Neural cell (in vitro differentiated cells): ENCODE results near the gene CNOT4. TPM values are rescaled to one million over a fixed set of nuclear protein-coding genes. Genes with fewer than 3 reads are reported as not detected.

Experiments used
- H2AFZ ChIP-seq: fragments of 200-600, 300-800 bp; sonication (generic), shearing (Covaris generic); 2 replicates; pipeline ENCODE4 v1.6.0; 2014; ENCODE audit warnings: low read depth, mild to moderate bottlenecking, antibody characterized with exemption, low read length, moderate library complexity
- H3F3A ChIP-seq: fragments of 200-600 bp; shearing (Covaris generic); 2 replicates; pipeline ENCODE4 v1.6.1; 2016; ENCODE audit warnings: mild to moderate bottlenecking, moderate library complexity, mixed read lengths, antibody characterized with exemption, low read length; ENCODE audit not compliant: insufficient read depth, poor library complexity, severe bottlenecking
- H3K27ac ChIP-seq: fragments of 200-600, 300-800 bp; sonication (generic), shearing (Covaris generic); 2 replicates; pipeline ENCODE4 v1.5.1; 2014; ENCODE audit warnings: mild to moderate bottlenecking, low read length, moderate library complexity
- H3K27me3 ChIP-seq: fragments of 300-800, 200-600 bp; sonication (generic), shearing (Covaris generic); 2 replicates; pipeline ENCODE4 v1.6.0; 2014; ENCODE audit warnings: mild to moderate bottlenecking, low read depth, low read length, moderate library complexity; ENCODE audit not compliant: insufficient read depth
- H3K36me3 ChIP-seq: fragments of 300-800, 200-600 bp; sonication (generic), shearing (Covaris generic); 2 replicates; pipeline ENCODE4 v1.5.1; 2014; ENCODE audit warnings: mild to moderate bottlenecking, antibody characterized with exemption, low read length, moderate library complexity; ENCODE audit not compliant: insufficient read depth
- H3K4me2 ChIP-seq: fragments of 300-800, 200-600 bp; sonication (generic), shearing (Covaris generic); 2 replicates; pipeline ENCODE4 v1.6.0; 2014; ENCODE audit warnings: mild to moderate bottlenecking, low read length
- H3K4me3 ChIP-seq: fragments of 300-800, 200-600 bp; sonication (generic), shearing (Covaris generic); 2 replicates; pipeline ENCODE4 v1.5.1; 2014; ENCODE audit warnings: mild to moderate bottlenecking, low read length, moderate library complexity
- H3K79me2 ChIP-seq: fragments of 200-600 bp; shearing (Covaris generic); replicated peaks from 2 replicates; pipeline ENCODE4 v1.6.0; 2014; ENCODE audit warnings: mild to moderate bottlenecking, low read length, moderate library complexity; ENCODE audit not compliant: insufficient read depth
- H3K9ac ChIP-seq: fragments of 300-800, 200-600 bp; sonication (generic), shearing (Covaris generic); 2 replicates; pipeline ENCODE4 v1.6.1; 2016; ENCODE audit warnings: mild to moderate bottlenecking, low read length, mixed read lengths
- H3K9me2 ChIP-seq: fragments of 200-600 bp; shearing (Covaris generic); 2 replicates; pipeline ENCODE4 v1.6.1; 2016; ENCODE audit warnings: mild to moderate bottlenecking, low read length, mixed read lengths; ENCODE audit not compliant: insufficient read depth
- H3K9me3 ChIP-seq: fragments of 200-600, 300-800 bp; sonication (generic), shearing (Covaris generic); 2 replicates; pipeline ENCODE4 v1.6.1; 2016; ENCODE audit warnings: mild to moderate bottlenecking, mixed run types, low read length, moderate library complexity, mixed read lengths
- H4K20me1 ChIP-seq: fragments of 200-600 bp; shearing (Covaris generic); 2 replicates; pipeline ENCODE4 v1.6.1; 2016; ENCODE audit warnings: mild to moderate bottlenecking, mixed run types; ENCODE audit not compliant: insufficient read depth
- EP300 ChIP-seq: fragments of 450-650 bp; conservative IDR thresholded peaks from 2 replicates; pipeline ENCODE4 v1.6.1; 2014; ENCODE audit warnings: antibody characterized with exemption, mild to moderate bottlenecking, moderate library complexity; ENCODE audit not compliant: poor library complexity, severe bottlenecking
- EZH2 ChIP-seq: fragments of 200-600, 300-800 bp; shearing (Covaris generic), sonication (generic); IDR thresholded peaks from 2 replicates; pipeline ENCODE4 v1.6.1; 2014; ENCODE audit warnings: antibody characterized with exemption, low read length, borderline replicate concordance, mild to moderate bottlenecking; ENCODE audit not compliant: insufficient read depth, poor library complexity, severe bottlenecking
- MXI1 ChIP-seq: fragments of 450-650 bp; conservative IDR thresholded peaks from 2 replicates; pipeline ENCODE4 v1.6.1; 2014; ENCODE audit warnings: antibody characterized with exemption, mild to moderate bottlenecking; ENCODE audit not compliant: poor library complexity, severe bottlenecking
- POLR2AphosphoS5 ChIP-seq: IDR thresholded peaks from 2 replicates; pipeline ENCODE4 v1.6.1; 2012
- RAD21 ChIP-seq: fragments of 450-650 bp; conservative IDR thresholded peaks from 2 replicates; pipeline ENCODE4 v1.6.1; 2014; ENCODE audit warnings: antibody characterized with exemption, mild to moderate bottlenecking, moderate library complexity
- SMC3 ChIP-seq: fragments of 450-650 bp; conservative IDR thresholded peaks from 2 replicates; pipeline ENCODE4 v1.6.1; 2014; ENCODE audit warnings: antibody characterized with exemption, mild to moderate bottlenecking, moderate library complexity; ENCODE audit not compliant: poor library complexity
- TAF1 ChIP-seq: IDR thresholded peaks from 2 replicates; pipeline ENCODE4 v1.6.1; 2012; ENCODE audit warnings: low read depth
- polyA plus RNA-seq: library from polyadenylated mRNA; depleted of rRNA; stranded (reverse); fragments of >200 nt; gene quantifications from 2 replicates; pipeline ENCODE4 v1.2.3, GENCODE V29; 2014
- TF ChIP-seq, protein P1 (sequence below): fragments of 450-650 bp; IDR thresholded peaks from 2 replicates; pipeline ENCODE4 v1.5.1; 2014; ENCODE audit warnings: antibody characterized with exemption, mild to moderate bottlenecking, moderate library complexity; ENCODE audit not compliant: poor library complexity, severe bottlenecking
- TF ChIP-seq, protein P2 (sequence below): IDR thresholded peaks from 2 replicates; pipeline ENCODE4 v1.6.1; 2012; ENCODE audit warnings: borderline replicate concordance

CNOT4 gene
- polyA plus RNA-seq, 1 donor from 2014 or later, result 6.4 TPM

DNA sequence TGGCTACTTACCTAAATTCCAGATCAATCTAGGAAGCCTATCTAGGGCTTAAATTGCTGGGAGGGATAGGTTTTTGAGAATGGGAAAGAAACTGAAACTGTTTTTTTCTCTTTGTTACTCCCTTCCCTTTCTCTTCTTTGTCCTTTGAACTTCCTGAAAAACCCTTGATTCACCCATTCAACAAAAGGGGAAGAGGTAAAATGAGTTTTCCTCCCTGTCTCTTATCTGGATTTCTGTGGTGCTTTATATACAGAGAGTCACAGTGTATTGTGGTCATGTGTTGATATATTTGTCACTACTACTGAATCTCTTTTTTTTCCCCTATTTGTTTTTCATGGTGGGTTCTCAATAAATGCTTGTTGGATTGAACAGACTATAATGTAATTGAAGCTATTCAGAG is 28.0 kb upstream of the CNOT4 start:
- H3K9me2 ChIP-seq, result no peaks in the 10 kb centered on the region
- no peaks in the 10 kb centered on the region for H3K36me3 ChIP-seq
- H2AFZ ChIP-seq, result no peak overlapping the region
- no peak overlapping the region for H3K9ac ChIP-seq
- no peak overlapping the region for H3K27ac ChIP-seq
- H4K20me1 ChIP-seq, result no peaks in the 10 kb centered on the region
- no peak overlapping the region for H3K4me2 ChIP-seq
- no peak overlapping the region for H3K4me3 ChIP-seq
- H3K9me3 ChIP-seq, result no peaks in the 10 kb centered on the region
- no peaks in the 10 kb centered on the region for H3K27me3 ChIP-seq
- no peaks in the 10 kb centered on the region for H3K79me2 ChIP-seq
- no peak for TF ChIP-seq POLR2AphosphoS5
- no peak for TF ChIP-seq RAD21
- TF ChIP-seq, protein P1, sequence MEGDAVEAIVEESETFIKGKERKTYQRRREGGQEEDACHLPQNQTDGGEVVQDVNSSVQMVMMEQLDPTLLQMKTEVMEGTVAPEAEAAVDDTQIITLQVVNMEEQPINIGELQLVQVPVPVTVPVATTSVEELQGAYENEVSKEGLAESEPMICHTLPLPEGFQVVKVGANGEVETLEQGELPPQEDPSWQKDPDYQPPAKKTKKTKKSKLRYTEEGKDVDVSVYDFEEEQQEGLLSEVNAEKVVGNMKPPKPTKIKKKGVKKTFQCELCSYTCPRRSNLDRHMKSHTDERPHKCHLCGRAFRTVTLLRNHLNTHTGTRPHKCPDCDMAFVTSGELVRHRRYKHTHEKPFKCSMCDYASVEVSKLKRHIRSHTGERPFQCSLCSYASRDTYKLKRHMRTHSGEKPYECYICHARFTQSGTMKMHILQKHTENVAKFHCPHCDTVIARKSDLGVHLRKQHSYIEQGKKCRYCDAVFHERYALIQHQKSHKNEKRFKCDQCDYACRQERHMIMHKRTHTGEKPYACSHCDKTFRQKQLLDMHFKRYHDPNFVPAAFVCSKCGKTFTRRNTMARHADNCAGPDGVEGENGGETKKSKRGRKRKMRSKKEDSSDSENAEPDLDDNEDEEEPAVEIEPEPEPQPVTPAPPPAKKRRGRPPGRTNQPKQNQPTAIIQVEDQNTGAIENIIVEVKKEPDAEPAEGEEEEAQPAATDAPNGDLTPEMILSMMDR, result no peak
- no peak for TF ChIP-seq TAF1
- TF ChIP-seq, protein P2, sequence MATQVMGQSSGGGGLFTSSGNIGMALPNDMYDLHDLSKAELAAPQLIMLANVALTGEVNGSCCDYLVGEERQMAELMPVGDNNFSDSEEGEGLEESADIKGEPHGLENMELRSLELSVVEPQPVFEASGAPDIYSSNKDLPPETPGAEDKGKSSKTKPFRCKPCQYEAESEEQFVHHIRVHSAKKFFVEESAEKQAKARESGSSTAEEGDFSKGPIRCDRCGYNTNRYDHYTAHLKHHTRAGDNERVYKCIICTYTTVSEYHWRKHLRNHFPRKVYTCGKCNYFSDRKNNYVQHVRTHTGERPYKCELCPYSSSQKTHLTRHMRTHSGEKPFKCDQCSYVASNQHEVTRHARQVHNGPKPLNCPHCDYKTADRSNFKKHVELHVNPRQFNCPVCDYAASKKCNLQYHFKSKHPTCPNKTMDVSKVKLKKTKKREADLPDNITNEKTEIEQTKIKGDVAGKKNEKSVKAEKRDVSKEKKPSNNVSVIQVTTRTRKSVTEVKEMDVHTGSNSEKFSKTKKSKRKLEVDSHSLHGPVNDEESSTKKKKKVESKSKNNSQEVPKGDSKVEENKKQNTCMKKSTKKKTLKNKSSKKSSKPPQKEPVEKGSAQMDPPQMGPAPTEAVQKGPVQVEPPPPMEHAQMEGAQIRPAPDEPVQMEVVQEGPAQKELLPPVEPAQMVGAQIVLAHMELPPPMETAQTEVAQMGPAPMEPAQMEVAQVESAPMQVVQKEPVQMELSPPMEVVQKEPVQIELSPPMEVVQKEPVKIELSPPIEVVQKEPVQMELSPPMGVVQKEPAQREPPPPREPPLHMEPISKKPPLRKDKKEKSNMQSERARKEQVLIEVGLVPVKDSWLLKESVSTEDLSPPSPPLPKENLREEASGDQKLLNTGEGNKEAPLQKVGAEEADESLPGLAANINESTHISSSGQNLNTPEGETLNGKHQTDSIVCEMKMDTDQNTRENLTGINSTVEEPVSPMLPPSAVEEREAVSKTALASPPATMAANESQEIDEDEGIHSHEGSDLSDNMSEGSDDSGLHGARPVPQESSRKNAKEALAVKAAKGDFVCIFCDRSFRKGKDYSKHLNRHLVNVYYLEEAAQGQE, result no peak
- TF ChIP-seq EP300, result no peak
- TF ChIP-seq MXI1, result no peak
- no peak for TF ChIP-seq EZH2
- no peak for TF ChIP-seq SMC3
- no peaks in the 10 kb centered on the region for H3F3A ChIP-seq

DNA sequence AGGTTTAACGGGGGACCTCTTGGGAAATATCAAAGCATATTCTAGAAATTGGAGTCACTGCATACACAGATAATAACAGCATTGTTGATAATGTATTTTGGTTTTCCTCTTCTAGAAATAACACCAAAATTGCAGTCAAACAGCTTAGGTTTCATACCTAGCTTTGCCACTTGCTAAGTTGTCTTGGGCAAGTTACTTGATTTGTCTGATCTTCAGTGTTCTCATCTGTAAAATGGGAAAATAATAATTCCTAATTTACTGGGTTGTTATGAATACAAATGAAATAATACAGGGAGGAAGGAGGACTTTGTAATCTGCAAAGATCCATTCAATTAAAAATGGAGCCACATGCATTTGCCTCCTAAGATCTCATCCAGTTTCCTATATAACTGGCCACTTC is 27.6 kb upstream of the CNOT4 start:
- Histone ChIP-seq H3K79me2 (no peaks in the 10 kb centered on the region), H3K27ac (no peak overlapping the region), H3K9ac (no peak overlapping the region), H3K9me3 (no peaks in the 10 kb centered on the region), H3K27me3 (no peaks in the 10 kb centered on the region), H3K4me2 (no peak overlapping the region), H3F3A (no peaks in the 10 kb centered on the region), H3K9me2 (no peaks in the 10 kb centered on the region), H3K4me3 (no peak overlapping the region), H3K36me3 (no peaks in the 10 kb centered on the region), H2AFZ (no peak overlapping the region), H4K20me1 (no peaks in the 10 kb centered on the region)
- TF ChIP-seq MXI1, result no peak
- TF ChIP-seq RAD21, result no peak
- no peak for TF ChIP-seq EP300
- no peak for TF ChIP-seq SMC3
- TF ChIP-seq EZH2, result no peak

DNA sequence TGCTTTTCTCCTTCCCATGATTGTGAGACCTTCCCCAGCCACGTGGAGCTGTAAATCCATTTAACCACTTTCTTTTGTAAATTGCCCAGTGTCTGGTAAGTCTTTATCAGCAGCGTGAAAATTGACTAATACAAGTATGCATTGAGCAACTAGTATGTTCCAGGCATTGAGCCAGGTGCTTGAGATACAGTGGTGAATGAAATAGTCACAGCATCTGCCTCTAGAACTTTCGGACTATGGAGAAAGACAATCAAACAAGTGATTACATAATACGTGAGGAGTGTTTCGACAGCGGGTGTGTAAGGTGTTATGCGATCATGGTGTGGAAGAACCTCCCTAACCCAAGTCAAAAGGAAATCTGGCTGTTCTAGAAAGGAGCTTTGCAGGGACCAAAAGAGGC is 26.2 kb upstream of the CNOT4 start:
- H2AFZ ChIP-seq, result no peak overlapping the region
- H3K79me2 ChIP-seq, result no peaks in the 10 kb centered on the region
- H3K36me3 ChIP-seq, result no peaks in the 10 kb centered on the region
- no peaks in the 10 kb centered on the region for H3K27me3 ChIP-seq
- TF ChIP-seq EZH2 (no peak), MXI1 (no peak), POLR2AphosphoS5 (no peak), EP300 (no peak), TAF1 (no peak), SMC3 (no peak)
- TF ChIP-seq, protein P1, result no peak
- TF ChIP-seq, protein P2, result no peak
- H3K9me2 ChIP-seq, result no peaks in the 10 kb centered on the region
- no peak overlapping the region for H3K4me2 ChIP-seq
- no peaks in the 10 kb centered on the region for H3K9me3 ChIP-seq
- no peak overlapping the region for H3K4me3 ChIP-seq
- H3F3A ChIP-seq, result no peaks in the 10 kb centered on the region
- H3K27ac ChIP-seq, result no peak overlapping the region
- H4K20me1 ChIP-seq, result no peaks in the 10 kb centered on the region
- no peak overlapping the region for H3K9ac ChIP-seq
